ENCODE measurements around the gene AGPAT2. TPM values are rescaled to one million over a fixed set of nuclear protein-coding genes. Genes with fewer than 3 reads are reported as not detected.

The AGPAT2 gene
- total RNA-seq, 1 donor from 2014 or later = 47.8 TPM

DNA sequence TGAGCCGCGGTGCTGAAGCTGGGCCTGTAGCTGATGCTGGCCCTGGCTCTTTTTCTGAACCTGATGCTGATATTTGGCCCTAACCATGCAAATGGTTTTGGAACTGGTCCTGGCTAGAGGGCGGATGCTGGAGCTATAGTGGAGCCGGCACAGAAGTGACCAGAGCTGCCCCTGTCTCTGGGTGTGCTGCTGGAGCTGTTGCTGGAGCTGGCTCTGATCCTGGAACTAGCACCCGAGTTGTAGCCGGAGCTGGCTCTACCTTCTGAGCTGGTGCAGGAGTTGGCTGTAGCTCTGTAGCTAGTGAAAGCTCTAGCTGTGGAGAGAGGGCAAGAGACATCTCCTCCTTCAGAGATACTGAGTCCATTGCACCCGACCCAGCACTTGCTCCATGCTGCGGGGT, 42.7 kb upstream of the AGPAT2 start:
- H3K4me3 Mint-ChIP-seq = peak overlapping the region; percentile 72

DNA sequence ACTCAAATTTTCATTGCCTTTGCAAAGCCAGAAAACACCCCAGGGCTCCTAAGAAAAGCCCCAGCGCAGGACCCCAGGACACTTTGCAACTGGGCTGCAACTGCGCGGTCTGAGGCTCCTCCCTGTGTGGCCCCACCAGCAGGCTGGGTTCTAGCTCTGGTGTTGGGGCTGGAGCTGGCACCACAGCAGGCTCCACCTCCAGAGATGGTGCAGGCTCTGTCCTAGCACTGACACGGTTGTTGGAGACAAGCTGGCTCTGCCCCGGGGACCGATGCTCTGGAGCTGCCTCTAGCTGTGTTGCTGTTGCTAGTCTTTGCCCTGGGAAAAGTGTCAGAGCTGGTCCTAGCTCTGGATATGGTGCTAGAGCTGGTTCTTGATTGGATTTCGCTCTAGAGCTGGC, 41.9 kb upstream of the AGPAT2 start:
- peak overlapping the region; percentile 72 for H3K4me3 Mint-ChIP-seq
- TF ChIP-seq, protein P1, sequence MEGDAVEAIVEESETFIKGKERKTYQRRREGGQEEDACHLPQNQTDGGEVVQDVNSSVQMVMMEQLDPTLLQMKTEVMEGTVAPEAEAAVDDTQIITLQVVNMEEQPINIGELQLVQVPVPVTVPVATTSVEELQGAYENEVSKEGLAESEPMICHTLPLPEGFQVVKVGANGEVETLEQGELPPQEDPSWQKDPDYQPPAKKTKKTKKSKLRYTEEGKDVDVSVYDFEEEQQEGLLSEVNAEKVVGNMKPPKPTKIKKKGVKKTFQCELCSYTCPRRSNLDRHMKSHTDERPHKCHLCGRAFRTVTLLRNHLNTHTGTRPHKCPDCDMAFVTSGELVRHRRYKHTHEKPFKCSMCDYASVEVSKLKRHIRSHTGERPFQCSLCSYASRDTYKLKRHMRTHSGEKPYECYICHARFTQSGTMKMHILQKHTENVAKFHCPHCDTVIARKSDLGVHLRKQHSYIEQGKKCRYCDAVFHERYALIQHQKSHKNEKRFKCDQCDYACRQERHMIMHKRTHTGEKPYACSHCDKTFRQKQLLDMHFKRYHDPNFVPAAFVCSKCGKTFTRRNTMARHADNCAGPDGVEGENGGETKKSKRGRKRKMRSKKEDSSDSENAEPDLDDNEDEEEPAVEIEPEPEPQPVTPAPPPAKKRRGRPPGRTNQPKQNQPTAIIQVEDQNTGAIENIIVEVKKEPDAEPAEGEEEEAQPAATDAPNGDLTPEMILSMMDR (conservative IDR thresholded peaks at IDR 0.05) = no peak
- H3K27me3 Mint-ChIP-seq = peaks cover 5% of the 10 kb centered on the region
- H3K27ac Mint-ChIP-seq = peak overlapping the region; percentile 39
- H3K36me3 Mint-ChIP-seq = peaks cover 17% of the 10 kb centered on the region
- DNase-seq (ENCODE audit: extremely low spot score, unreplicated experiment) = no peak
- H3K4me1 Mint-ChIP-seq (ENCODE audit: unreplicated experiment) = peaks cover 27% of the 10 kb centered on the region
- H3K9me3 Mint-ChIP-seq = no peaks in the 10 kb centered on the region

More for the DNA sequence above, 42.7 kb upstream of the AGPAT2 start:
- Mint-ChIP-seq H3K4me1 (ENCODE audit: unreplicated experiment) (peaks cover 27% of the 10 kb centered on the region), H3K36me3 (peaks cover 12% of the 10 kb centered on the region), H3K9me3 (no peaks in the 10 kb centered on the region), H3K27ac (peak overlapping the region; percentile 39), H3K27me3 (peaks cover 5% of the 10 kb centered on the region)
- DNase-seq (ENCODE audit: extremely low spot score, unreplicated experiment) = no peak
- TF ChIP-seq, protein P1 (conservative IDR thresholded peaks at IDR 0.05) = no peak

DNA sequence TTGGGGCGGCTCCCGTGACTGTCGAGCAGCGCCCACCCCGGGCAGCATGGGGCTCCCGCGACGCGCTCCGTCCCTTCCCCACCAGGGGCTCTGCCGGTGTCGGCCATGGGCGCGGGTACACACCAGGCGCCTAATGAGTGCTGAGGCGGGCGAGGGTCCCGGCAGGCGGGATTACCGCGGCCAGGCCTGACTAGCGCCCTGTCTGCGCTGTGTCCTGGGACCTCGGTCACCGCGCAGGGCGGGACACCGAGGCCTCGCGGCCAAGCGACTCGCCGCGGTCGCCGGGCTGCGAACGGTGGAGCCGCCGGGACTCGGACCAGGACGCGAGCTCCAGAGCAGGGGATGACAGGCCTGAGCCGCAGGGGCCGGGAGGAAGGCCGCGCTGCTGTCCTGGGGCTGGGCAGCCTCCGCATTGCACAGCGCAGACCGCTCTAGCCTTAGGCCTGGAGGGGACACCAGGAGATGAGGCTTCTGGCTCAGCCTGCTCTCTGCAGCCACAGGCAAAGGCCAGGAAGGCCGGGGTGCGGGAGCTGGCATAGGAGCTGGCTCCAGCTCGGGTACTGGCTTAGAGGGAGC, 41.4 kb upstream of the AGPAT2 start:
- no peak for DNase-seq (ENCODE audit: extremely low spot score, unreplicated experiment)
- TF ChIP-seq, protein P1 (conservative IDR thresholded peaks at IDR 0.05) = no peak
- H3K4me3 Mint-ChIP-seq = peak overlapping the region; percentile 68
- H3K36me3 Mint-ChIP-seq = peaks cover 22% of the 10 kb centered on the region
- H3K27ac Mint-ChIP-seq = no peak overlapping the region
- H3K9me3 Mint-ChIP-seq = no peaks in the 10 kb centered on the region
- peaks cover 5% of the 10 kb centered on the region for H3K27me3 Mint-ChIP-seq
- H3K4me1 Mint-ChIP-seq (ENCODE audit: unreplicated experiment) = peaks cover 27% of the 10 kb centered on the region

DNA sequence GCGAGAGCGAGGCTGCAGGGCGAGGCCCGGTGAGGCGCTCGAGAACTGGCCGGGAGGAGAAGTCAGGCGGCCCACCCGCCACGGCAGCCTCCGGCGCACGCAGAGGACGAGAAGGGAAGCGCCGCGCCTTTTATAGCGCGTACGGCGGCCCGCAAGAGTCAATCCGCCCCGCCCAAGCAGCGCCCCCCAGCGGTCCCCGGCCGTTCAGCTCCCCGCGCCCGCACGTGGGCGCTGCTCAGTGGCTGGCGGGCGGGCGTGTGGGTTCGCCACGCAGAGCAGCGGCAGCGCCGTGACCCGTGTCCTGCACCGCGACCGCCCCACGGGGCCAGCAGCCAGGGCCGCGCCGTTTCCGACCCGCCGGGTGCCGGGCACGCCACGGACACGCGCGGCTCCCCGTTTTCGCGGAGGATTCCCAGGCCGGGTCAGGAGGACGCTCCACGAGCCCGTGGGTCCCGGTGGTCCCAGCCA, 40.9 kb upstream of the AGPAT2 start:
- DNase-seq (ENCODE audit: extremely low spot score, unreplicated experiment) = peak; percentile 96
- no peaks in the 10 kb centered on the region for H3K9me3 Mint-ChIP-seq
- H3K27ac Mint-ChIP-seq = no peak overlapping the region
- peaks cover 5% of the 10 kb centered on the region for H3K27me3 Mint-ChIP-seq
- H3K36me3 Mint-ChIP-seq = peaks cover 23% of the 10 kb centered on the region
- peak overlapping the region; percentile 70 for H3K4me3 Mint-ChIP-seq
- H3K4me1 Mint-ChIP-seq (ENCODE audit: unreplicated experiment) = peaks cover 27% of the 10 kb centered on the region
- TF ChIP-seq, protein P1 (conservative IDR thresholded peaks at IDR 0.05) = peak; percentile 95

DNA sequence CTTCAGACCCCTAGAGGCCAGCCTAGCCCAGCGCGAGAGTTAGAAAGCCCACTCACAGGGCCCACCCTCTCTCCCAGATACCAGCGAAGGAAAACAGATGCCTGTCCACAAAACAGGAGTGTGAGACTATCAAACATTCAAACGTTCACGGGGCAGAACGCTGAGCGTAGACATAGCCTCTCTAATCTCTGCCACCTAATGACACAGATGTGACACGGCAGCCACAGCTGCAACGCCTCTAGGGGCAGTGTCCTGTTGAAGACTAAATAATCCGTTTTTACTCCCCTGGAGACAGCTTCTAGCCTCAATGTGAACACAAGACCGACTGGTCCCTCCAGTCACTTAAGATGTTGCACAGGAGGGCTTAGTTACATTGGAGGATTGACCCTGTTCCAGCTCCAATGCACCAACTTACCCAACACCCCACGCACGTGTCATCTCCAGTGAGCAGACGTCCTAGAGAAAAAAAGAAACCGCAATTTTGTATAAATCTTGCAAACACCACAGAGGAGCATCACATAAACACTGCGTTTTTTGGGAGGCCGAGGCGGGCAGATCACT, 39.5 kb upstream of the AGPAT2 start:
- H3K27ac Mint-ChIP-seq = peak overlapping the region; percentile 96
- TF ChIP-seq, protein P1 (conservative IDR thresholded peaks at IDR 0.05) = peak; percentile 69
- peaks cover 5% of the 10 kb centered on the region for H3K27me3 Mint-ChIP-seq
- H3K4me1 Mint-ChIP-seq (ENCODE audit: unreplicated experiment) = peaks cover 20% of the 10 kb centered on the region
- no peaks in the 10 kb centered on the region for H3K9me3 Mint-ChIP-seq
- peaks cover 23% of the 10 kb centered on the region for H3K36me3 Mint-ChIP-seq
- H3K4me3 Mint-ChIP-seq = peak overlapping the region; percentile 99
- DNase-seq (ENCODE audit: extremely low spot score, unreplicated experiment) = no peak
